Measurements from ENCODE around the gene PUM2.

Gene PUM2

GRCh38 chr2:20215183-20216040, 135.2 kb downstream of the PUM2 start:
- DNase-seq = no peak

DNA sequence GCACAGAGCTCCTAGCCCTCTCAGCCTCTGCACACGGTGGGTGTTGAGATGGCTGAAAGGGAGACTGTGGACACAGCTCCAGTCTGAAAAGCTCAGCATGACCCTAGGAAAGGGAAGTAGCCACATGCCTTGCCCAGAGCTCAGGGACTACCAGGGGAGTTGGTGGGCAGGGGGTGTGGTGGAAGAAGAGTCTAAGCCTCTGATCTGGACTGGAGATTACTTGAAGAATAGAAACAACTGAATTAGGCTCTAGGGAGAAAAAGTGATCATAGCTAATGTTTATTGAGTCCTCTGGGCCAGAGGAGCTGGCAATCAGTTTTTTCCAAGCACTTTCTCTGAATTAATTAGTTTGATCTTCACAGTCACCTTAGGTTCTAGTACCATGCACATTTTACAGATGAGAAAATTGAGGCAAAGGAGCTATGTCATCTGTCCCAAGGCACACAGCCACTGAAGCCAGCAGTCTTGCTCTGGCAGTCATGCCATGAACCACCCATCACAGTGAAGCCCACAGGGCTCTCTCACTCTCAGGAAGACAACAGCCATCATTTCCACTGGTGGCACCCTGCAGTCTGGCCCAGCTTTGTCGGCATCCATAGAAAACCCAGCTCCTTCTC, 136.0 kb downstream of the PUM2 start:
- DNase-seq = no peak

- DNase-seq = no peak
Observed at GRCh38 chr2:20213651-20214565, 136.7 kb downstream of the PUM2 start.

- no peak for DNase-seq
Observed at GRCh38 chr2:20212871-20213503, 137.7 kb downstream of the PUM2 start.

DNA sequence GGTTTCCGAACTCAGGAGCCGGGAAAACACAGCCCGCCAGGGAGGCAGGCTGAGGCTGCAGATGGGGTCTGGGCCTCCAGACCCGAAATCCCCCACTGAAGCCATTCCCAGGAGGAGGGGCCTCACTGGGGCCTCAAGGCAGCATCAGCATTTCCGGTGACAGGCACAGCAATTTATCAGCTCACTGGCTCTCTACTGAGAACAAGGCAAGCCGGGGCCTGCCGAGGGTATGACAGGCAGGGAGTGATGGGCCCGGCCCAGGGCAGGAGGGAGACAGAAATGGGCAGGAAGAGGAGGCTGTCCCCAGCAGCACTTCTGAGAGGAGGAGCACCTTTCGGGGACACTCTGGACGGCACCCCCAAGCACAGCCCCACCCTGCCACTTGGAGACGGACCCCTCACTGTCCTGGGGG, 138.2 kb downstream of the PUM2 start:
- DNase-seq = no peak

DNA sequence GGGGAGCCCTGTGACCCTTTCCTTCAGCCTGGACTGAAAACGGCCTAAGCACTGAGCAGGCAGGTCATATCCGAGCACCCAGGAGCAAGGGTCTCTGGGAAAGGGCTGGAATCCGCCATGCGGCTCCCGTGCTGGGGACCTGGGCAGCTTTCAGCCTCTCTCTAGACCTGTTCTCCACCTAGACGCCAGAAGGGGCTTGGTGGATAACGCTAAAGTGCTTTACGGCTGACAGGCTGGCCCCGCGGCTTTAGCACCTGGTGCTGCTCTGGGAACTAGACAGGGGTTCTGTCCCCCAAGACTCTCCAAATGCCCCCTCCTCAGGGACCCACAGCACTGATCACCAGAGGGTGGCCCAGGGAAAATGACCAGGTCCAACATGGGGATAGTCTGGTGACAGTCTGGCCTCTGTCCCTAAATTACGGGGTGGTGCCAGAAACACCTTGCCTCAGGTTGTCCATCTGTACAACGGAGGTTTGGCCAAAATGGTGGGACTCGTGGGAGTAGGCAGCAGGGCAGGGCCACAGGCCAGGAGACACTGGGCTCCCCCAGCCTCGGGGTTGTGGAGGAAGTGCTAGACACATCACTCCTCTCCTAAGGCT, 138.7 kb downstream of the PUM2 start:
- DNase-seq = no peak

- no peak for DNase-seq
Observed at GRCh38 chr2:20211420-20211819, 139.2 kb downstream of the PUM2 start.

DNA sequence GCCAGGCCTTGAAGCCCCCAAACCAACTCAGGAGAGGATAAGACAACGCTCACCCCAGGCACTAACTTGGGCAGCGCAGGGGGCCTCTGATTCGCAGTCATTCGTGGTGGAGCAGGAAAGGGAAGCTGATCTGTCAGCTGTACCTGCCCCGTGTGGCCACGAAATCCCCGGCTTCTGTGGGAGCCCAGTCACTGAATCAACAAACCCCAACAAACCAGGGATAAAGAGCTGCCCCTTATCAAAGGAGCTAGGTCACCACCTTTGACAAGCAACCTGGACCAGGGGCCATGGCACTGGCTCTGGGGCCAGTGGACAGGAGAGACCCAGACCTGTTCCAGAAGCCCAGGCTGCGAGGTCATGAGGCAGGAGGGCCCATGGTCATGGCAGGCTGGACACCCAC, 140.2 kb downstream of the PUM2 start:
- no peak for DNase-seq

GRCh38 chr2:20209373-20210109, 141.1 kb downstream of the PUM2 start:
- no peak for DNase-seq

- DNase-seq = no peak
Observed at GRCh38 chr2:20208476-20208859, 142.2 kb downstream of the PUM2 start.

- no peak for DNase-seq
Observed at GRCh38 chr2:20207051-20207450, 143.6 kb downstream of the PUM2 start.

- DNase-seq = no peak
Observed at GRCh38 chr2:20205915-20206524, 144.6 kb downstream of the PUM2 start.

- DNase-seq = no peak
Observed at GRCh38 chr2:20205069-20205468, 145.6 kb downstream of the PUM2 start.

GRCh38 chr2:20203521-20204225, 147.0 kb downstream of the PUM2 start:
- DNase-seq = no peak

DNA sequence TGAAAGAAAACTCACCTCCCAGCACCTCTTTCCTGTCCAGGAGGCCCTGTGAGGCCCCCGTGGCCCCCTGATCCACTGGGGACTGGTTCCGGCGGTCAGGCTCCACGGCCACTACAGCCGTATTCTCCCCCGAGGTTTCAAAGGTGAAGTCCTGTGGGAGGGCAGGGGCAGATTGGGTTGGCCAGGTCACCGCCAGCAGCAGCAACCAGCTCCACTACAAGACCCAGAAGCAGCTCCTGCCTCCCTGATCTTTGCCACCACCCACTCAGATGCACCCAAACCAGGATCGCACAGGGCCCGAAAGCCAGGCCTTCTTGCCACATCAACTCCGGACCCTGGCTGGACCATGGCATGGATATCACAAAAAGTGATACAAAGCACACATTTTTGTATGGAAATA, 147.6 kb downstream of the PUM2 start:
- DNase-seq = no peak

GRCh38 chr2:20201671-20202070, 149.0 kb downstream of the PUM2 start:
- DNase-seq = no peak

DNA sequence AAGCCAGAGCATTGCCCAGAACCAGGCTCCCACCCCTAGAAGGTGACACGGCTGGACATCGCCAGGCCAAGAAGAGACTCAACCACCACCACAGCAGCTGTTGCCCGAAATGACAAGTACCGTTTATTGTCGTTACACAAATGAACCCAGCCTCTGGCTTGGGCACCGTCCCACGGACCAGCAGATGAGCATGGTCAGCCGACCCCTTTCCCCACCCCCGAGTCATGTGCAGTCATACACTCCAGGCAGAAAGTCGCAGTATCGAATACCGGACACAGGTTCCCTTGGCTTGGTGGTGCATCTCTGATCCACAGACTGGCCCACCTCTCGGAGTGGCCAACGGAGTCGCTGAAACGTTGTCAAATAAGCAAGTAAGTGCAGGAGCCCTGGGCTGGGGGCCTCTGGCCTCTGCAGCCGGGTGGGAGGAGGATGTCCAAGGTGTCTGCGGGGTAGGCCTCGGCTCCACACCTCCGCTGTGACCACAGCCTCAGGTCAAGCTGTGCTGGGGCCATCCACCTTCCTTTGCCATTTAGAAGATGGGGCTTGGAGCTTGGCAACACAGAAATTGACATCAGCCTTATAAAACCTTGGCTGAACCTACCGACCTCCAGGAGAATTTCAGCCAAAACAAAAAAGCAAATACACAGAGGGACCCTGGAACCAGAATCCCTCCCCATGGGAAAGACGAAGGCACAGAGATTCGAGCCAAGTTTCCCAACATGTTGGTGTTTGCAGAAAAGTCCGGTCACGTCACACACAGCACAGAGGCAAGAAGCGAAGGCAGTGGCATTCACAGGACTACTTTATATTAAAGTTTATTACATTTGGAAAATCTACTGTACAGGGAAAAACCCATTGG, 149.7 kb downstream of the PUM2 start:
- no peak for DNase-seq

- no peak for DNase-seq
Observed at GRCh38 chr2:20199633-20200270, 150.9 kb downstream of the PUM2 start.

Measured in T-helper 9 cell (primary cell).